Vagina (tissue), 2 donors: Measurements from ENCODE around the gene TRIO. TPM values are rescaled to one million over a fixed set of nuclear protein-coding genes. Genes with fewer than 3 reads are reported as not detected.
"Not testable (repeated sequence)": the region's sequence is repeated elsewhere in the genome, so short reads cannot be mapped to it uniquely, and the experiment has no call there.

ENCODE experiments used
- DNase-seq, 2 donors: peaks; one replicate each; pipeline ENCODE4 v3.0.0-alpha.2; 2017; ENCODE audit errors: extremely low spot score in 2 of 2
- H3K27ac ChIP-seq: fragments of 200-600 bp; sonication (generic); one replicate; pipeline ENCODE4 v1.5.1; 2019
- H3K27me3 ChIP-seq: fragments of 200-600 bp; sonication (generic); one replicate; pipeline ENCODE4 v1.5.1; 2019
- H3K36me3 ChIP-seq, 2 donors: fragments of 200-600 bp; sonication (generic); one replicate each; pipeline ENCODE4 v1.5.1; 2017 to 2019
- H3K4me1 ChIP-seq: fragments of 200-600 bp; sonication (generic); one replicate; pipeline ENCODE4 v1.5.1; 2019
- H3K4me3 ChIP-seq, 2 donors: fragments of 200-600 bp; sonication (generic); 1 replicate in 1 of 2; 2 replicates in 1 of 2; pipeline ENCODE4 v1.5.1; 2016 to 2019
- H3K9me3 ChIP-seq: fragments of 200-600 bp; sonication (generic); one replicate; pipeline ENCODE4 v1.5.1; 2019
- CTCF ChIP-seq, 3 experiments: fragments of 450-650 bp in 2 of 3; fragments of 200-600 bp in 1 of 3; sonication (generic) in 1 of 3; IDR thresholded peaks; one replicate each; pipeline ENCODE4 v1.5.1; 2017 to 2019; ENCODE audit warnings: antibody characterized with exemption in 3 of 3, mild to moderate bottlenecking in 2 of 3, moderate library complexity in 2 of 3
- POLR2A ChIP-seq, 2 donors: fragments of 450-650 bp; IDR thresholded peaks; one replicate each; pipeline ENCODE4 v1.6.1; 2017; ENCODE audit warnings: antibody characterized with exemption in 2 of 2, mild to moderate bottlenecking in 2 of 2, moderate library complexity in 2 of 2
- POLR2AphosphoS5 ChIP-seq, 2 donors: sonication (generic); formaldehyde crosslinking; IDR thresholded peaks; one replicate each; pipeline ENCODE4 v1.9.0; 2017; ENCODE audit warnings: antibody characterized with exemption in 2 of 2, mild to moderate bottlenecking in 2 of 2, low read depth in 1 of 2; ENCODE audit not compliant: insufficient read depth in 1 of 2
- intact Hi-C: fragments of 100-400 bp; cut with DNase I; formaldehyde crosslinking; loops from one replicate; pipeline ENCODE4 v1.15.1; 2023
- total RNA-seq: library from RNA; depleted of rRNA; stranded (reverse); fragments of >200 nt; gene quantifications from one replicate; pipeline ENCODE4 v1.2.3, GENCODE V29; 2016

The TRIO gene
- total RNA-seq, 1 donor from 2014 or later: 142 TPM

GRCh38 chr5:14388741-14389140, 245.6 kb downstream of the TRIO start:
- intact Hi-C loops: no loop called here
- peaks cover 0 to 52% of the 10 kb centered on the region in 2 donors for H3K36me3 ChIP-seq
- no peak for TF ChIP-seq POLR2A (IDR thresholded peaks at IDR 0.05)
- no peak for TF ChIP-seq CTCF (IDR thresholded peaks at IDR 0.05)
- TF ChIP-seq POLR2AphosphoS5 (IDR thresholded peaks at IDR 0.05; ENCODE audit: insufficient read depth in 1 of 2, low read depth in 1 of 2): no peak
- H3K27ac ChIP-seq: no peak overlapping the region
- H3K4me1 ChIP-seq: no peaks in the 10 kb centered on the region
- no peaks in the 10 kb centered on the region for H3K27me3 ChIP-seq
- no peak overlapping the region for H3K4me3 ChIP-seq
- no peak for DNase-seq
- no peaks in the 10 kb centered on the region for H3K9me3 ChIP-seq

- H3K9me3 ChIP-seq, DNase-seq, H3K27ac ChIP-seq, intact Hi-C loops, H3K4me1 ChIP-seq, H3K27me3 ChIP-seq, H3K4me3 ChIP-seq: not testable (repeated sequence)
- H3K36me3 ChIP-seq: peaks cover 0 to 64% of the 10 kb centered on the region in 2 donors
Measured at GRCh38 chr5:14392552-14392951, 249.4 kb downstream of the TRIO start.

- H3K36me3 ChIP-seq: peaks cover 0 to 53% of the 10 kb centered on the region in 2 donors
- H3K27ac ChIP-seq: no peak overlapping the region
- intact Hi-C loops: no loop called here
- DNase-seq: no peak
- H3K9me3 ChIP-seq: no peaks in the 10 kb centered on the region
- H3K4me1 ChIP-seq: peaks cover 2% of the 10 kb centered on the region
- TF ChIP-seq POLR2A (IDR thresholded peaks at IDR 0.05) (no peak), POLR2AphosphoS5 (IDR thresholded peaks at IDR 0.05; ENCODE audit: insufficient read depth in 1 of 2, low read depth in 1 of 2) (no peak), CTCF (IDR thresholded peaks at IDR 0.05) (no peak)
- H3K4me3 ChIP-seq: no peak overlapping the region
- no peaks in the 10 kb centered on the region for H3K27me3 ChIP-seq
Measured at GRCh38 chr5:14394365-14394764, 251.2 kb downstream of the TRIO start.

GRCh38 chr5:14395411-14395810, 252.3 kb downstream of the TRIO start:
- Histone ChIP-seq H3K9me3 (no peaks in the 10 kb centered on the region), H3K4me3 (no peak overlapping the region), H3K36me3 (peaks cover 0 to 43% of the 10 kb centered on the region in 2 donors), H3K27ac (no peak overlapping the region), H3K4me1 (peaks cover 5% of the 10 kb centered on the region), H3K27me3 (no peaks in the 10 kb centered on the region)
- intact Hi-C loops: no loop called here
- no peak for DNase-seq
- TF ChIP-seq POLR2A (IDR thresholded peaks at IDR 0.05) (no peak), CTCF (IDR thresholded peaks at IDR 0.05) (no peak), POLR2AphosphoS5 (IDR thresholded peaks at IDR 0.05; ENCODE audit: insufficient read depth in 1 of 2, low read depth in 1 of 2) (no peak)

- no peaks in the 10 kb centered on the region for H3K9me3 ChIP-seq
- H3K27me3 ChIP-seq: no peaks in the 10 kb centered on the region
- TF ChIP-seq CTCF (IDR thresholded peaks at IDR 0.05): no peak
- no peak for TF ChIP-seq POLR2AphosphoS5 (IDR thresholded peaks at IDR 0.05; ENCODE audit: insufficient read depth in 1 of 2, low read depth in 1 of 2)
- TF ChIP-seq POLR2A (IDR thresholded peaks at IDR 0.05): no peak
- DNase-seq: no peak
- peaks cover 5% of the 10 kb centered on the region for H3K4me1 ChIP-seq
- no peak overlapping the region for H3K4me3 ChIP-seq
- intact Hi-C loops: no loop called here
- H3K27ac ChIP-seq: no peak overlapping the region
- H3K36me3 ChIP-seq: peaks cover 0 to 37% of the 10 kb centered on the region in 2 donors
Measured at GRCh38 chr5:14396066-14396465, 252.9 kb downstream of the TRIO start.

- Histone ChIP-seq H3K4me1 (peaks cover 5% of the 10 kb centered on the region), H3K9me3 (no peaks in the 10 kb centered on the region), H3K27me3 (no peaks in the 10 kb centered on the region), H3K27ac (no peak overlapping the region), H3K36me3 (peaks cover 0 to 30% of the 10 kb centered on the region in 2 donors), H3K4me3 (no peak overlapping the region)
- no peak for DNase-seq
- intact Hi-C loops: no loop called here
- TF ChIP-seq CTCF (IDR thresholded peaks at IDR 0.05) (no peak), POLR2AphosphoS5 (IDR thresholded peaks at IDR 0.05; ENCODE audit: insufficient read depth in 1 of 2, low read depth in 1 of 2) (no peak), POLR2A (IDR thresholded peaks at IDR 0.05) (no peak)
Measured at GRCh38 chr5:14396737-14397136, 253.6 kb downstream of the TRIO start.
